Panc1 (cell line): ENCODE measurements around the gene MAGEF1.

Source experiments
- CTCF ChIP-seq: fragments of 450-650 bp; IDR thresholded peaks from 2 replicates; pipeline ENCODE4 v1.5.1; 2017; ENCODE audit warnings: mild to moderate bottlenecking
- POLR2AphosphoS5 ChIP-seq: IDR thresholded peaks from 2 replicates; pipeline ENCODE4 v1.6.1; 2012; ENCODE audit warnings: mild to moderate bottlenecking, low read depth, low read length, moderate library complexity
- SIN3A ChIP-seq: IDR thresholded peaks from 2 replicates; pipeline ENCODE4 v1.6.1; 2012; ENCODE audit warnings: low read depth, mild to moderate bottlenecking, low read length, moderate library complexity, borderline replicate concordance; ENCODE audit not compliant: insufficient read depth

- TF ChIP-seq CTCF (no peak), SIN3A (no peak), POLR2AphosphoS5 (no peak)
These were observed 580 bp upstream of the MAGEF1 start for GRCh38 chr3:184712248-184713039.
